Transverse colon (tissue), 4 donors: ENCODE data around the gene ZNF446. TPM values are rescaled to one million over a fixed set of nuclear protein-coding genes. Genes with fewer than 3 reads are reported as not detected.
"Not testable (repeated sequence)": the region's sequence is repeated elsewhere in the genome, so short reads cannot be mapped to it uniquely, and the experiment has no call there.

Source experiments
- DNase-seq: peaks from one replicate; pipeline ENCODE4 v3.0.0-alpha.2; 2019
- H3K27ac ChIP-seq, 4 donors: fragments of 200-600 bp; sonication (generic); 2 replicates each; pipeline ENCODE4 v1.5.1; 2016 to 2018; ENCODE audit warnings: inconsistent platforms in 4 of 4
- H3K27me3 ChIP-seq: fragments of 200-600 bp; sonication (generic); 2 replicates; pipeline ENCODE4 v1.5.1; 2017; ENCODE audit warnings: inconsistent platforms
- H3K36me3 ChIP-seq, 4 donors: fragments of 200-600 bp; sonication (generic); 2 replicates each; pipeline ENCODE4 v1.5.1; 2017 to 2019; ENCODE audit warnings: inconsistent platforms in 4 of 4
- H3K4me1 ChIP-seq, 4 donors: fragments of 200-600 bp; sonication (generic); 2 replicates each; pipeline ENCODE4 v1.5.1; 2017 to 2020; ENCODE audit warnings: inconsistent platforms in 4 of 4
- H3K4me3 ChIP-seq, 4 donors: fragments of 200-600 bp; sonication (generic); 1 replicate in 1 of 4; 2 replicates in 3 of 4; pipeline versions ENCODE4 v1.5.1 to v1.6.1; 2017 to 2019; ENCODE audit warnings: inconsistent platforms in 4 of 4
- H3K9me3 ChIP-seq, 2 donors: fragments of 200-600 bp; sonication (generic); 2 replicates each; pipeline ENCODE4 v1.5.1; 2017 to 2019; ENCODE audit warnings: inconsistent platforms in 2 of 2
- EP300 ChIP-seq: sonication (generic); formaldehyde crosslinking; IDR thresholded peaks from one replicate; pipeline ENCODE4 v1.6.1; 2017; ENCODE audit warnings: antibody characterized with exemption, low read depth
- POLR2A ChIP-seq: fragments of 450-650 bp; IDR thresholded peaks from one replicate; pipeline ENCODE4 v1.6.1; 2016; ENCODE audit warnings: antibody characterized with exemption, mild to moderate bottlenecking, moderate library complexity
- POLR2AphosphoS5 ChIP-seq, 3 donors: sonication (generic); formaldehyde crosslinking; IDR thresholded peaks; one replicate each; pipeline ENCODE4 v1.6.1; 2016; ENCODE audit warnings: antibody characterized with exemption in 3 of 3
- WGBS, 2 donors: methylation state at CpG; one replicate each; pipeline ENCODE4 v1.1.5; 2018; ENCODE audit warnings: low coverage in 1 of 2; 5-methylcytosine and 5-hydroxymethylcytosine counted together
- in situ Hi-C, 4 donors: fragments of 200-750 bp; cut with MboI; loops; one replicate each; pipeline versions ENCODE4 v1.15.0 to v1.15.1; 2017; ENCODE audit warnings: low sequenced_read_pairs in 3 of 4, low pct_ligation_motif_present in 1 of 4, low pct_unique_long_range_greater_than_20kb in 1 of 4
- intact Hi-C: fragments of 100-400 bp; cut with DNase I; formaldehyde crosslinking; loops from one replicate; pipeline ENCODE4 v1.15.1; 2023; ENCODE audit warnings: low total_unique reads
- total RNA-seq, 4 donors: library from RNA; depleted of rRNA; stranded (reverse); fragments of >200 nt; gene quantifications; one replicate each; pipeline ENCODE4 v1.1.0, GENCODE V29; 2016
- TF ChIP-seq, protein P1 (sequence below), 5 experiments: fragments of 200-600 bp in 3 of 5; fragments of 450-650 bp in 2 of 5; sonication (generic) in 3 of 5; IDR thresholded peaks; 1 replicate in 2 of 5; 2 replicates in 3 of 5; pipeline ENCODE4 v1.5.1; 2016 to 2017; ENCODE audit warnings: antibody characterized with exemption in 5 of 5, inconsistent platforms in 3 of 5, mild to moderate bottlenecking in 2 of 5, moderate library complexity in 1 of 5

ZNF446 gene
- total RNA-seq, 4 donors from 2014 or later: 2.8 to 54.6 (median 18.1) TPM

DNA sequence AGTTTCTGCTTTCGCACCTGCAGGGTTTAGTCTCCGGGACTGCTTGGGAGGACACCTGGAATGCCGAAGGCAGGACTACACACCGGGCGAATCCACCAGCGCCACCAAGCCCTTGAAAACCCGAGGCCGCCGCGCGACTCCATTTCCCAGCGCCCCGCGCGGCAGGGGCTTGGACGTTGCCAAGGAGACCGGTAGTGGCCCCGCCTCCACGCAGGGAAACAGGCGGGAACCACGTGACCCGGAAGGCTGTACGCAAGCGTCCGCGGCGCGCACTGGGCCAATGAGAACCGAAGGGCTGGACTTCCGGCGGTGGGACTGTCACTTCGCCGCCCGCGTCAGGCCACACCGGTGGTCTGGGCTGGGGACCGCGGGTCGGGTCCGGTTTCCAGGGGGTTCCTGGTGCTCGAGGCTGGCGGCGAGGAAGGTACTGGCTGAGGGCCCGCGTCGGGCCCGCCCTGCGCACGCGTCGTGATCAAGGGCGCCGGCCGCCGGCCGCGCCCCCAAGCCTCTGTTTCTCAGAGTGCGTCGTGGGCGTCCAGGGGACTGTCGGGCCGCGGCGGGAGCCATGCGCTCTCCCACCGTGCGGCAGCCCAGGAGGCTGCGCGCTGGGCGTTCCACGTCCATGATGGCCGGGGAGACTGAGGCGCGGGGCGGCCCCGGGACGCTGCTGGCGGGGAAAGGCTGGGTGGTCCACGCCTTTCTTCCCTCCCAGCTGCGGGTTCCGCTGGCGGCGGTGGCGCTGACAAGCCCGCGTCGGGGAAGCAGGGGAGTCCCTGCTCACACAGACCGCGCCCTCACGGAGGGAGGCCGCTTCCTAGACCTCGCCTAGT is 9.2 kb upstream of the ZNF446 start, which contains the start of gene ZNF324:
ZNF324 (plus strand) TSS at position 321 of the 830 bp plus-strand sequence. CDS start 2,106 bp downstream, outside the sequence.
- H3K27ac ChIP-seq: peak within 1 kb of the TSS; percentile 77 to 94 (median 86)
- H3K4me3 ChIP-seq: peak within 1 kb of the TSS; percentile 93 to 99 (median 97)
- H3K27me3 ChIP-seq: no peaks in the 10 kb centered on the region
- WGBS, 2 donors: 1% methylated on average over 65 of the region's 92 CpGs; no CpG with 5 or more reads in 1 of the 2 donors
- peaks cover 0 to 12% (median 4%) of the 10 kb centered on the region in 4 donors for H3K36me3 ChIP-seq
- H3K4me1 ChIP-seq: peaks cover 6 to 15% (median 8%) of the 10 kb centered on the region in 4 donors
- H3K9me3 ChIP-seq: no peaks in the 10 kb centered on the region
- in situ Hi-C loops (no loop called here), intact Hi-C loops (no loop called here)
- peak; percentile 62 for TF ChIP-seq POLR2A
- peak; percentile 71 to 83 (median 78) for TF ChIP-seq POLR2AphosphoS5 (IDR thresholded peaks at IDR 0.05)
- TF ChIP-seq, protein P1, sequence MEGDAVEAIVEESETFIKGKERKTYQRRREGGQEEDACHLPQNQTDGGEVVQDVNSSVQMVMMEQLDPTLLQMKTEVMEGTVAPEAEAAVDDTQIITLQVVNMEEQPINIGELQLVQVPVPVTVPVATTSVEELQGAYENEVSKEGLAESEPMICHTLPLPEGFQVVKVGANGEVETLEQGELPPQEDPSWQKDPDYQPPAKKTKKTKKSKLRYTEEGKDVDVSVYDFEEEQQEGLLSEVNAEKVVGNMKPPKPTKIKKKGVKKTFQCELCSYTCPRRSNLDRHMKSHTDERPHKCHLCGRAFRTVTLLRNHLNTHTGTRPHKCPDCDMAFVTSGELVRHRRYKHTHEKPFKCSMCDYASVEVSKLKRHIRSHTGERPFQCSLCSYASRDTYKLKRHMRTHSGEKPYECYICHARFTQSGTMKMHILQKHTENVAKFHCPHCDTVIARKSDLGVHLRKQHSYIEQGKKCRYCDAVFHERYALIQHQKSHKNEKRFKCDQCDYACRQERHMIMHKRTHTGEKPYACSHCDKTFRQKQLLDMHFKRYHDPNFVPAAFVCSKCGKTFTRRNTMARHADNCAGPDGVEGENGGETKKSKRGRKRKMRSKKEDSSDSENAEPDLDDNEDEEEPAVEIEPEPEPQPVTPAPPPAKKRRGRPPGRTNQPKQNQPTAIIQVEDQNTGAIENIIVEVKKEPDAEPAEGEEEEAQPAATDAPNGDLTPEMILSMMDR (IDR thresholded peaks at IDR 0.05): peak in 1 of 5 experiments; percentile 5
- TF ChIP-seq EP300: no peak
- DNase-seq: peak; percentile 99

DNA sequence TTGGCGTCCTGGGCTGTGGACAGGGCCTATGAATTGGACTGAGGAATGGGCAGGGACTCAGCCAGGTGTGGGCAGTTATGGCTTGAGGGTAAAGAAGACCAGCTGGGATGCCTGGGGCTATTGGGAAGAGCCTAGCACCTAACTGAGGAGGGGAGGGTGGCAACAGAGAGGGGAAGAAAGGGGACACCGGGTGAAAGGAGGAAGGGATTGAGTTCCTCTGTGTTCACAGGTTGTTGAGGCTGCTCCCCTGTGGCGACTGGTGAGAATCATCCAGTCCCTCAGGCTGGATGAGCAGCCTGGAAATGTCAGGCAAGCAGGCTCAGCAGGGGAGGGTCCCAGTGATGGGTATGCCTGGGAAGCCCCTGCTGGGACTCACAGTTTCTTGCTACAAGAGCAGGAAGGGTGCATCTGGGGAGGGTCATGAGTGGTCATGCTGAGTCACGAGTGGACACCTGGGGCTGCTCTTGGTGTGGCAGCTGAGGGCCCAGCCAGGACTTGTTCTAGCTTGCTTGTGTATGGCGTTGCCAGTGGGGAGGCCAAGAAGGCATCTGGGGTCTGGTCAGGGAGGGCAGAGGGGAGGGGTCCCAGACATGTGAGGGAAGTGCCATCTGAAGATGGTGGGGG is 7.8 kb upstream of the ZNF446 start:
- H3K36me3 ChIP-seq: peaks cover 0 to 18% (median 5%) of the 10 kb centered on the region in 4 donors
- H3K4me3 ChIP-seq: no peak overlapping the region
- no peak overlapping the region for H3K27ac ChIP-seq
- H3K27me3 ChIP-seq: no peaks in the 10 kb centered on the region
- H3K9me3 ChIP-seq: no peaks in the 10 kb centered on the region
- TF ChIP-seq POLR2AphosphoS5 (IDR thresholded peaks at IDR 0.05) (no peak), EP300 (no peak), POLR2A (no peak)
- TF ChIP-seq, protein P1 (IDR thresholded peaks at IDR 0.05): no peak
- in situ Hi-C loops (no loop called here), intact Hi-C loops (no loop called here)
- 61 to 89% methylated on average over 3 to 5 of the region's 5 CpGs for WGBS, 2 donors
- DNase-seq: no peak
- H3K4me1 ChIP-seq: peaks cover 6 to 15% (median 8%) of the 10 kb centered on the region in 4 donors

- TF ChIP-seq POLR2AphosphoS5 (IDR thresholded peaks at IDR 0.05) (no peak), EP300 (no peak), POLR2A (no peak)
- TF ChIP-seq, protein P1 (IDR thresholded peaks at IDR 0.05): no peak
- H3K36me3 ChIP-seq: peaks cover 0 to 18% (median 5%) of the 10 kb centered on the region in 4 donors
- intact Hi-C loops (no loop called here), in situ Hi-C loops (no loop called here)
- no peak for DNase-seq
- H3K27ac ChIP-seq: no peak overlapping the region
- H3K4me3 ChIP-seq: no peak overlapping the region
- 90 to 93% methylated on average over 5 to 17 of the region's 17 CpGs for WGBS, 2 donors
- no peaks in the 10 kb centered on the region for H3K9me3 ChIP-seq
- H3K4me1 ChIP-seq: peaks cover 6 to 15% (median 8%) of the 10 kb centered on the region in 4 donors
- no peaks in the 10 kb centered on the region for H3K27me3 ChIP-seq
Observed at GRCh38 chr19:58469241-58470013, 6.7 kb upstream of the ZNF446 start.

- in situ Hi-C loops, H3K4me3 ChIP-seq, intact Hi-C loops, H3K27ac ChIP-seq, DNase-seq, H3K9me3 ChIP-seq, H3K27me3 ChIP-seq: not testable (repeated sequence)
- 98% methylated on average over 25 of the region's 53 CpGs; no CpG with 5 or more reads in 1 of the 2 donors for WGBS, 2 donors
- H3K36me3 ChIP-seq: peaks cover 0 to 18% (median 5%) of the 10 kb centered on the region in 4 donors
- peaks cover 11 to 25% (median 16%) of the 10 kb centered on the region in 4 donors for H3K4me1 ChIP-seq
Observed at GRCh38 chr19:58470837-58471543, 5.2 kb upstream of the ZNF446 start.
